ENCODE data around the gene API5. TPM values are rescaled to one million over a fixed set of nuclear protein-coding genes. Genes with fewer than 3 reads are reported as not detected.
A peak's percentile ranks its signal among the peaks of the same experiment; 100 is the strongest.

Gene API5
- total and polyA plus RNA-seq, 10 donors: 28.2 to 110 (median 80.5) TPM

- Histone ChIP-seq H3K4me3 (no peak overlapping the region), H3K27me3 (replicated peaks in 1 of 7) (peaks cover 0 to 4% (median 0%) of the 10 kb centered on the region in 7 donors), H3K4me1 (peaks cover 0 to 4% (median 0%) of the 10 kb centered on the region in 6 donors), H3K36me3 (no peaks in the 10 kb centered on the region), H3K27ac (peak overlapping the region in 3 of 8 donors; percentile 7 to 28 (median 28)), H3K9me3 (peaks cover 0 to 3% (median 0%) of the 10 kb centered on the region in 8 donors)
- DNase-seq: peak; percentile 70
- intact Hi-C loops (cut with DNase I; ENCODE audit: low total_unique reads): no loop called here
- 39 to 52% (median 43%) methylated on average over 15 of the region's 15 CpGs for WGBS, 5 donors
- TF ChIP-seq POLR2A (IDR thresholded peaks at IDR 0.05) (no peak), POLR2AphosphoS5 (IDR thresholded peaks at IDR 0.05) (peak in 1 of 3 donors; percentile 56), CTCF (IDR thresholded peaks at IDR 0.05 in 8 of 11, conservative IDR thresholded peaks at IDR 0.05 in 3 of 11) (no peak)
These were observed 42.4 kb upstream of the API5 start for GRCh38 chr11:43269254-43269918.

GRCh38 chr11:43270468-43270867 lies 41.3 kb upstream of the API5 start:
- peaks cover 0 to 4% (median 0%) of the 10 kb centered on the region in 7 donors for H3K27me3 ChIP-seq (replicated peaks in 1 of 7)
- TF ChIP-seq POLR2AphosphoS5 (IDR thresholded peaks at IDR 0.05): no peak
- no peak for TF ChIP-seq CTCF (IDR thresholded peaks at IDR 0.05 in 8 of 11, conservative IDR thresholded peaks at IDR 0.05 in 3 of 11)
- TF ChIP-seq POLR2A (IDR thresholded peaks at IDR 0.05): no peak
- H3K4me1 ChIP-seq: peaks cover 0 to 4% (median 0%) of the 10 kb centered on the region in 6 donors
- H3K36me3 ChIP-seq: no peaks in the 10 kb centered on the region
- intact Hi-C loops (cut with DNase I; ENCODE audit: low total_unique reads): no loop called here
- H3K9me3 ChIP-seq: peaks cover 0 to 3% (median 0%) of the 10 kb centered on the region in 8 donors
- H3K27ac ChIP-seq: no peak overlapping the region
- 85 to 94% (median 91%) methylated on average over 2 of the region's 2 CpGs for WGBS, 5 donors
- H3K4me3 ChIP-seq: no peak overlapping the region
- DNase-seq: no peak

DNA sequence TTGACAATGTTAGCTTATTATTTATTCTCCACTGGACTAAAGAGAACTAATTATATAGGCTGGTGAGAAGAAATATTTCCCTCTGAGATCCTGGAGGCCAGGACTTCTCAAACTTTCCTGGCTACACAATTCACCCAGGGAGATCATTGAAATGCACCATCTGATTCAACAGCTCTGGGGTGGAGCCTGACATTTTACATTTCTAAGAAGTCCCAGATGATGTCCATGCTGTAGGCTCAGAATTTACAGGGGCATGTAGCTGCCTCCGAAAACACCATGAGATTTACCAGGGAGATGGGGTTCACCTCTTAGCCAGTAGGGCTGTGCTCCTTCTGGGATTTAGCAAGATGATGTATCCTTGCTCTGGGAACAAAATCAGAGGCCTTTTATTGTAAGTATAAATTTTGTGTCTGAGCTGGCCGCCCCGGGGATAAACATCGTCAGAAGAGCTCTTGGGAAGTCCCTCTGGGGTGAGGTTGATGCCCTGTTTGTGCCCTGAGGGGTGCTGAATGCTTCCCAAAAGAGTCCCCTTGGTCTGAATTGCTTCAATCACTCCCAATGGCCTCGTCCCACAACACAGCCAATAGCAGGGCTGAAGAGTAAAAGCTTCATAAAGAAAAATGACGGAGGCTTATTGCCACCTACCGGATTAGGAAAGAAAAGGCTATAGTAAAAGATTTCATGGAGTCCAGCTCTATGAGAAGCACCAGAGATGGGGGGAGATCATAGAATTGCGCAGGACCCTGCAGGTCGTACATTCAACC lies 33.4 kb upstream of the API5 start:
- peaks cover 0 to 9% (median 3%) of the 10 kb centered on the region in 6 donors for H3K4me1 ChIP-seq
- no peak for DNase-seq
- intact Hi-C loops (cut with DNase I; ENCODE audit: low total_unique reads): no loop called here
- TF ChIP-seq CTCF (IDR thresholded peaks at IDR 0.05 in 8 of 11, conservative IDR thresholded peaks at IDR 0.05 in 3 of 11): peak in 6 of 11 experiments; percentile 11 to 18 (median 14)
- no peak for TF ChIP-seq POLR2AphosphoS5 (IDR thresholded peaks at IDR 0.05)
- TF ChIP-seq POLR2A (IDR thresholded peaks at IDR 0.05): no peak
- H3K4me3 ChIP-seq: no peak overlapping the region
- no peaks in the 10 kb centered on the region for H3K36me3 ChIP-seq
- no peak overlapping the region for H3K27ac ChIP-seq
- H3K9me3 ChIP-seq: peaks cover 0 to 3% (median 0%) of the 10 kb centered on the region in 8 donors
- 42 to 60% (median 46%) methylated on average over 9 of the region's 9 CpGs for WGBS, 5 donors
- H3K27me3 ChIP-seq (replicated peaks in 1 of 7): peaks cover 0 to 16% (median 4%) of the 10 kb centered on the region in 7 donors
